Stomach (tissue), 4 donors: ENCODE data around the gene MEX3A.

Experiments
- CTCF ChIP-seq, 7 experiments: fragments of 450-650 bp in 4 of 7; fragments of 200-600 bp in 3 of 7; sonication (generic) in 3 of 7; IDR thresholded peaks; one replicate each; pipeline ENCODE4 v1.5.1; 2016 to 2019; ENCODE audit warnings: antibody characterized with exemption in 7 of 7, control low read depth in 2 of 7, mild to moderate bottlenecking in 1 of 7
- EP300 ChIP-seq: sonication (generic); formaldehyde crosslinking; IDR thresholded peaks from one replicate; pipeline ENCODE4 v1.6.1; 2017; ENCODE audit warnings: antibody characterized with exemption
- POLR2A ChIP-seq, 4 donors: fragments of 450-650 bp; IDR thresholded peaks; one replicate each; pipeline ENCODE4 v1.6.1; 2016; ENCODE audit warnings: antibody characterized with exemption in 4 of 4, control low read depth in 2 of 4, mild to moderate bottlenecking in 1 of 4, moderate library complexity in 1 of 4
- POLR2AphosphoS5 ChIP-seq, 3 donors: sonication (generic); formaldehyde crosslinking; IDR thresholded peaks; one replicate each; pipeline ENCODE4 v1.6.1; 2016; ENCODE audit warnings: antibody characterized with exemption in 3 of 3

GRCh38 chr1:156064615-156065014 lies 17.6 kb downstream of the MEX3A start:
- no peak for TF ChIP-seq POLR2A (IDR thresholded peaks at IDR 0.05)
- no peak for TF ChIP-seq CTCF (IDR thresholded peaks at IDR 0.05)
- TF ChIP-seq POLR2AphosphoS5 (IDR thresholded peaks at IDR 0.05) = no peak
- TF ChIP-seq EP300 = no peak
